Measurements from ENCODE around the gene SHLD1. TPM values are rescaled to one million over a fixed set of nuclear protein-coding genes. Genes with fewer than 3 reads are reported as not detected.

Gene SHLD1
- total RNA-seq, 1 donor from 2014 or later = 5.7 TPM

GRCh38 chr20:5785146-5785545 lies 34.9 kb downstream of the SHLD1 start:
- H3K4me1 ChIP-seq = peaks cover 50% of the 10 kb centered on the region
- TF ChIP-seq, protein P1, sequence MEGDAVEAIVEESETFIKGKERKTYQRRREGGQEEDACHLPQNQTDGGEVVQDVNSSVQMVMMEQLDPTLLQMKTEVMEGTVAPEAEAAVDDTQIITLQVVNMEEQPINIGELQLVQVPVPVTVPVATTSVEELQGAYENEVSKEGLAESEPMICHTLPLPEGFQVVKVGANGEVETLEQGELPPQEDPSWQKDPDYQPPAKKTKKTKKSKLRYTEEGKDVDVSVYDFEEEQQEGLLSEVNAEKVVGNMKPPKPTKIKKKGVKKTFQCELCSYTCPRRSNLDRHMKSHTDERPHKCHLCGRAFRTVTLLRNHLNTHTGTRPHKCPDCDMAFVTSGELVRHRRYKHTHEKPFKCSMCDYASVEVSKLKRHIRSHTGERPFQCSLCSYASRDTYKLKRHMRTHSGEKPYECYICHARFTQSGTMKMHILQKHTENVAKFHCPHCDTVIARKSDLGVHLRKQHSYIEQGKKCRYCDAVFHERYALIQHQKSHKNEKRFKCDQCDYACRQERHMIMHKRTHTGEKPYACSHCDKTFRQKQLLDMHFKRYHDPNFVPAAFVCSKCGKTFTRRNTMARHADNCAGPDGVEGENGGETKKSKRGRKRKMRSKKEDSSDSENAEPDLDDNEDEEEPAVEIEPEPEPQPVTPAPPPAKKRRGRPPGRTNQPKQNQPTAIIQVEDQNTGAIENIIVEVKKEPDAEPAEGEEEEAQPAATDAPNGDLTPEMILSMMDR (IDR thresholded peaks at IDR 0.05; ENCODE audit: borderline replicate concordance) = no peak
- H3K4me3 ChIP-seq = no peak overlapping the region
- no peaks in the 10 kb centered on the region for H3K27me3 ChIP-seq (ENCODE audit: low read depth)
- no peaks in the 10 kb centered on the region for H3K36me3 ChIP-seq
- H3K27ac ChIP-seq (replicated peaks) = no peak overlapping the region
- H3K9me3 ChIP-seq (replicated peaks) = no peaks in the 10 kb centered on the region
- no peak for DNase-seq
- intact Hi-C loops (cut with micrococcal nuclease) = loop anchor here (5.0 kb wide), 1 partner anchor 218 kb away; no protein-coding TSS in a partner anchor

- H3K4me1 ChIP-seq = peaks cover 30% of the 10 kb centered on the region
- DNase-seq = no peak
- intact Hi-C loops (cut with micrococcal nuclease) = loop anchor here (5.0 kb wide), 1 partner anchor 220 kb away; no protein-coding TSS in a partner anchor
- no peaks in the 10 kb centered on the region for H3K27me3 ChIP-seq (ENCODE audit: low read depth)
- H3K9me3 ChIP-seq (replicated peaks) = no peaks in the 10 kb centered on the region
- H3K36me3 ChIP-seq = no peaks in the 10 kb centered on the region
- TF ChIP-seq, protein P1 (IDR thresholded peaks at IDR 0.05; ENCODE audit: borderline replicate concordance) = no peak
- no peak overlapping the region for H3K4me3 ChIP-seq
- peak overlapping the region; percentile 65 for H3K27ac ChIP-seq (replicated peaks)
Measured at GRCh38 chr20:5786930-5787795, 37.0 kb downstream of the SHLD1 start.

- no peaks in the 10 kb centered on the region for H3K36me3 ChIP-seq
- peak overlapping the region; percentile 65 for H3K27ac ChIP-seq (replicated peaks)
- TF ChIP-seq, protein P1 (IDR thresholded peaks at IDR 0.05; ENCODE audit: borderline replicate concordance) = no peak
- no peak overlapping the region for H3K4me3 ChIP-seq
- intact Hi-C loops (cut with micrococcal nuclease) = loop anchor here (5.0 kb wide), 1 partner anchor 220 kb away; no protein-coding TSS in a partner anchor
- H3K4me1 ChIP-seq = peaks cover 26% of the 10 kb centered on the region
- no peaks in the 10 kb centered on the region for H3K27me3 ChIP-seq (ENCODE audit: low read depth)
- H3K9me3 ChIP-seq (replicated peaks) = no peaks in the 10 kb centered on the region
- no peak for DNase-seq
Measured at GRCh38 chr20:5787796-5788165, 37.6 kb downstream of the SHLD1 start.

GRCh38 chr20:5788385-5788895 lies 38.2 kb downstream of the SHLD1 start:
- peak; percentile 55 for DNase-seq
- H3K27me3 ChIP-seq (ENCODE audit: low read depth) = no peaks in the 10 kb centered on the region
- intact Hi-C loops (cut with micrococcal nuclease) = loop anchor here (5.0 kb wide), 1 partner anchor 221 kb away; no protein-coding TSS in a partner anchor
- peaks cover 26% of the 10 kb centered on the region for H3K4me1 ChIP-seq
- no peak overlapping the region for H3K27ac ChIP-seq (replicated peaks)
- no peak overlapping the region for H3K4me3 ChIP-seq
- H3K36me3 ChIP-seq = no peaks in the 10 kb centered on the region
- no peaks in the 10 kb centered on the region for H3K9me3 ChIP-seq (replicated peaks)
- TF ChIP-seq, protein P1 (IDR thresholded peaks at IDR 0.05; ENCODE audit: borderline replicate concordance) = peak; percentile 96

GRCh38 chr20:5789827-5790226 lies 39.6 kb downstream of the SHLD1 start:
- H3K4me1 ChIP-seq = peaks cover 26% of the 10 kb centered on the region
- H3K27me3 ChIP-seq (ENCODE audit: low read depth) = no peaks in the 10 kb centered on the region
- TF ChIP-seq, protein P1 (IDR thresholded peaks at IDR 0.05; ENCODE audit: borderline replicate concordance) = no peak
- no peaks in the 10 kb centered on the region for H3K36me3 ChIP-seq
- H3K4me3 ChIP-seq = no peak overlapping the region
- DNase-seq = no peak
- no peaks in the 10 kb centered on the region for H3K9me3 ChIP-seq (replicated peaks)
- no peak overlapping the region for H3K27ac ChIP-seq (replicated peaks)
- intact Hi-C loops (cut with micrococcal nuclease) = loop anchor here (5.0 kb wide), 1 partner anchor 223 kb away; no protein-coding TSS in a partner anchor

Data from left ventricle myocardium inferior (tissue), 1 donor.